Right lung (tissue), 10 donors: ENCODE data around the gene ADAD2. TPM values are rescaled to one million over a fixed set of nuclear protein-coding genes. Genes with fewer than 3 reads are reported as not detected.

Experiments used
- DNase-seq, 2 donors: peaks; one replicate each; pipeline ENCODE4 v3.0.0-alpha.2; 2013
- long read RNA-seq, 8 donors: transcript quantifications; one replicate each; lab custom pipeline, GENCODE V29; 2026
- polyA plus RNA-seq, 5 donors: library from polyadenylated mRNA; unstranded; fragments of 120-200 nt; gene quantifications; one replicate each; pipeline versions ENCODE4 v1.2.1 to v1.2.3, GENCODE V29; 2013; ENCODE audit warnings: inconsistent platforms in 1 of 5, low replicate concordance in 1 of 5; ENCODE audit not compliant: insufficient read length in 5 of 5, insufficient read depth in 1 of 5

ADAD2 gene
- 1 to 10 TPM in 1 of 5 donors, under 1 TPM in 3, not detected in 1; 0.18 to 1.1 (median 0.73) TPM for polyA plus RNA-seq
- long read RNA-seq, donor 1 = 0 reads
- long read RNA-seq, donor 2 = 0 reads
- long read RNA-seq, donor 3 = 0 reads
- long read RNA-seq, donor 4 = 0 reads
- long read RNA-seq, donor 5 = 0 reads
- long read RNA-seq, donor 6 = 0 reads
- long read RNA-seq, donor 7 = 0 reads
- long read RNA-seq, donor 8 = 0 reads

- no peak for DNase-seq
Measured at GRCh38 chr16:84190731-84191388, at the start of gene ADAD2. Gene ADAD2 (plus strand): TSS chr16:84191157. CDS start chr16:84191231, 74 bp downstream.

DNA sequence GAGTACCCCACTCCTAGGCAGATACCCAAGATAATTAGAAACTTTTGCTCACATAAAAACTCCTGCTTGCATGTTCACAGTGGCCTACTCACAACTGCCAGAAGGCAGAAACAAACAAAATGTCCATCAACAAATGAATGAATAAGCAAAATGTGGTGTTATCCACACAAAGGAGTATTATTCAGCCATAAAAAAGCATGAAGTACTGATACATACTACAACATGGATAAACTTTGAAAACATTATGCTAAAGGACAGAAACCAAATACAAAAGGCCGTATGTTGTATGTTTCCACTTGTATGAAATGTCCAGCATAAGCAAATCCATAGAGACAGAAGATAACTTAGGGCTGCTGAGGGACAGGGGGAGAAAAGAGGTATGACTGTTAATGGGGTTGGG lies 47.9 kb upstream of the ADAD2 start:
- DNase-seq = no peak

GRCh38 chr16:84143784-84144199 lies 47.2 kb upstream of the ADAD2 start:
- DNase-seq = no peak

DNA sequence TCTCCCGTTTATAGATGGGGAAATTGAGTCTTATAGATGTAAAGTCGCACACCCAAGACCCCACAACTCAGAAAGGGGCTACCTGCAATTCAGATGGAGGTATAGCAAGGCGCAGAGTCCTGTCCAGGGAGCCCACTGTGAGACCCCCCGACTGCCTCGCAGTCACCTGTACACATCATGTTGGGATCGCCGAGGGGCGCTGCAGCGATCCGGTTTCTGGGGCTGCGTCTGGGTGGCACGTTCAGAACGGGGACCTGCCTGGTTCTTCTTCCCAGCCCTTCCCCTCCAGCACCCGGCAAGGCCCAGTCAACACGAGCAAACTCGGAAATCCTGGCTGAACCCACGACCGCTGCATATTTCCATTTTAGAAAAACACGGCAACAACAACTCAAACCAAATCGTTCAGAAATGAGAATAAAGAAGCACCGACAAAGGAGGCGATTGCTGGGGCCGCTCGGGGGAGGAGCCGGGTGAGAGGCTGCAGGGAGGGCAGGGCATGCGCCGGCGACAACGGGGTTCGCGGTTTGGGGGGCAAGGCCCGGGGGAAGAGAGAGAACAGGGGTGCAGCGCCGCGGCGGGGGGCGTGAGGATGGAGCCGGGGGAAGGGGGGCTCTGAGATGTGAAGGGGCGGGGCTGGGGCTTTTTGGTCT lies 46.6 kb upstream of the ADAD2 start:
- peak in 1 of 2 donors; percentile 25 for DNase-seq

DNA sequence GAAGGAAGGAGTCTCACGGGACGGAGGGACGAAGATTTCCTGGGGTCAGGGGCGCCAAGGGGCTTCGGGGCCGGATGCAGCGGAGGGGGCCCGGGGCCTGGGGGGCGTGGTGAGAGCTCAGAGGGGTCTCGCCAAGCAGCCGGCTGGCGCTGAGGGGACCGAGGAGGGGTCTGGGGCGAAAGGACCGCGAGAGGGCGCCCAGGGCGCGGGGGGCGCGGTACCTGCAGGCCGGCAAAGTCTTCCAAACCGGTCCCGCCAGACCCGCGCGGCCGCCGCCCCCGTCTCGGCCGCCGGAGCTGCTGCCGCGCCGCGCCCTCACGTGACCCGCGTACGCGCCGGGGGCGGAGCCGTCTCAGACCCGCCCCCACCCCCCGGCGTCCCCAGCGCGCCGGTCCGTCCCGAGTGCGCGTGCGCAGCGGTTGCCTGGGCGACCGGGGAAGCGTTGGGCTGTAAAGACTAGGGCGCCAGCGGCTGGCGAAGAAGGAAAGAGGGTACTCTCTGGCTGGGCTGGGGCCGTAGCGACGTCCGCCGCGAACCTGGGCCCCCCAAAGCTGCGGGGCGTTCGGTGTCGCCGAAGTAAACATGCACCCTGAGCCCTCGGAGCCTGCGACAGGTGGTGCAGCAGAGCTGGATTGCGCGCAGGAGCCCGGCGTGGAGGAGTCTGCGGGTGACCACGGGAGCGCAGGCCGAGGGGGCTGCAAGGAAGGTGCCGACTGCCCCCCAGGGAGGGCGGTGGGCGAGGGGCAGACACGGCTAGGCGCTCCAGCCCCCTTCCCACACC lies 45.9 kb upstream of the ADAD2 start, which contains the start of the genes DNAAF1 and HSDL1:
TSS of gene DNAAF1 (plus strand) at position 450 of the 781 bp plus-strand sequence. CDS start at position 583, 133 bp downstream.
TSS of gene HSDL1 (minus strand) at position 319 of the 781 bp plus-strand sequence. CDS start 13,856 bp downstream, outside the sequence.
- DNase-seq = peak; percentile 91 to 93

GRCh38 chr16:84150926-84151325 lies 40.0 kb upstream of the ADAD2 start:
- no peak for DNase-seq

- DNase-seq = no peak
Measured at GRCh38 chr16:84153660-84154214, 37.2 kb upstream of the ADAD2 start.

GRCh38 chr16:84155226-84155625 lies 35.7 kb upstream of the ADAD2 start:
- no peak for DNase-seq

DNA sequence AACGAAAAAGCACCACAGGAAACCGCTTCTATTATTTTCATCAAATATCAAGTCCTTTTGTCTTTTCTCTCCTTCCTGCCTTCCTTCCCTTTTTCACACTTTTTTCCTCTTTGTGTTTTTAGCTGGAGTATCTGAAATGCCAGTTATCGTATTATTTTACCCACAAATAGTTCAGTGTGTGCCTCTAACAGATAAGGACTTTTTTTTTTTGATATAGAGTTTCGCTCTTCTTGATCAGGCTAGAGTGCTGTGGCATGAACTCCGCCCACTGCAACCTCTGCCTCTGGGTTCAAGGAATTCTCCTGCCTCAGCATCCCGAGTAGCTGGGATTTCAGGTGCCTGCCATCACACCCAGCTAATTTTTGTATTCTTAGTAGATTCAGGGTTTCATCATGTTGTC lies 35.2 kb upstream of the ADAD2 start:
- no peak for DNase-seq

- no peak for DNase-seq
Measured at GRCh38 chr16:84156342-84156784, 34.6 kb upstream of the ADAD2 start.

DNA sequence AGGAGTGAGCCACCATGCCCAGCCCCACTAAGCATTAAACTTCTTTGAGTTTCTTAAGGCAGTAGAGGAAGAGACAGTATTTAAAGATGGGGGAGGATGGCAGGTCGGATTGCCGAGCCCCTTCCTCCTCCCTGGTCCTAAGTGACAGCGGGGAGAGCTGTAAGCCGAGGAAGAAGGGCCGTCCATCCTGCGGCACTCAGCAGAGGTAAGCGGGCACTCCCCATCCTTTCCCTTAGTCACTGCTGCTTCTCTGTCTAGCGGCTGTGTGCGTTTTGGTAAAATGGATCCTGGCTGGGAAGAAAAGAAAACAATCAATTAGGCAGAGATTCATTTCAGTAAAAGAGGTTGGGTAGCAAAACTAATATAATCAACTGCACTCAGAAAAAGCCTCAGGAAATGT lies 31.9 kb upstream of the ADAD2 start:
- DNase-seq = no peak

DNA sequence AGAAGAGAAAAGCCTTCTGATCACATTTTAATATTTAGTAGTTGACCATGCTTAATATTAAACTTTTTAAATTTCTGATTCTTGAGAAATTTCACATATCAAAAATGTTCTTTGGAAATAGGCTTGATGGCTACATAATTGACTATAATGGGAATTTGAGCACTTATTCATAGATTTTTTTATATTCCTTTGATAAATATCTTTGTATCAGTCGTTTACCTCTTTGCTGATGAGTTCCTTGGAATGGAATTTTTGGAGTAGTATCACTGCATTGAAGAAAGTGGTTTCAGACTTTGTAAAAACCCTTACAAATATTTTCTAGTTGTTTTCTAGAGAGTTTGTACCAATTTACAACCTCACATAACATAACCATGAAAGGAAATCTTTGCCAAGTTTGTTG lies 31.2 kb upstream of the ADAD2 start:
- no peak for DNase-seq

GRCh38 chr16:84161037-84161436 lies 29.9 kb upstream of the ADAD2 start:
- no peak for DNase-seq

DNA sequence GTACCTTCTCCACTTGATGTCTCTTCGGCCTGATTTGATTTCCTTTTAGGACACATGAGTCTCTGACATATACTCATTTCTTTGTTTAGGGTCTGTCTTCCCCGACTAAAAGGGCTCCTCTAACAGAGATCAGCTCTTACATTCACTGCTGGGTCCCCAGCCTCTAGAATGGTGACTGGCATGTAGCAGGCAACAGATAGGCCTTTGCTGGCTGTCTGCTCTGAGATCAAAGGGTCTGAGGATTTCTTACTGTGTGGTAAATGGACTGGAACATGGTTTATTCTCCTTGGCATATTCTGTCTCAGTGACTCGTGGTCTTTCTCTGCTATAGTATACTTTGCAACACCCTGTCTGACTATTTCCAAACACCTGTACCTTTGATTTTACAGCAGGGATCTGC lies 29.2 kb upstream of the ADAD2 start:
- no peak for DNase-seq

DNA sequence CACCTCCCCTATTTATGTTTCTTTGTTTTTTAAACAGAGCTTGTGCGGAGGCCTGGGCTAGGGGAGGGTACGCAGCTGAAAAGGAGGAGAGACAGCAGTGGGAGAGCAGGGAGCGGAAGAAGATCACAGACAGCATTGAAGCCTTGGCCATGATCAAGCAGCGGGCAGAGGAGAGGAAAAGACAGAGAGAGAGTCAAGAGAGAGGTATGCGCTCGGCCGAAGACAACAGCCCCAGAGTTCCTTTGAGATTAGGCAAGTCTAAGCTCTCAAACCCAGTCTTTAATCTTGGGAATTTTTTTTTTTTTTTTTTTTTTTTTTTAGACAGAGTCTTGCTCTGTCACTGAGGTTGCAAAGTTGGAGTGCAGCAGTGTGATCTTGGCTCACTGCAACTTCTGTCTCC lies 25.2 kb upstream of the ADAD2 start:
- DNase-seq = no peak

GRCh38 chr16:84166796-84167695 lies 23.9 kb upstream of the ADAD2 start:
- no peak for DNase-seq

DNA sequence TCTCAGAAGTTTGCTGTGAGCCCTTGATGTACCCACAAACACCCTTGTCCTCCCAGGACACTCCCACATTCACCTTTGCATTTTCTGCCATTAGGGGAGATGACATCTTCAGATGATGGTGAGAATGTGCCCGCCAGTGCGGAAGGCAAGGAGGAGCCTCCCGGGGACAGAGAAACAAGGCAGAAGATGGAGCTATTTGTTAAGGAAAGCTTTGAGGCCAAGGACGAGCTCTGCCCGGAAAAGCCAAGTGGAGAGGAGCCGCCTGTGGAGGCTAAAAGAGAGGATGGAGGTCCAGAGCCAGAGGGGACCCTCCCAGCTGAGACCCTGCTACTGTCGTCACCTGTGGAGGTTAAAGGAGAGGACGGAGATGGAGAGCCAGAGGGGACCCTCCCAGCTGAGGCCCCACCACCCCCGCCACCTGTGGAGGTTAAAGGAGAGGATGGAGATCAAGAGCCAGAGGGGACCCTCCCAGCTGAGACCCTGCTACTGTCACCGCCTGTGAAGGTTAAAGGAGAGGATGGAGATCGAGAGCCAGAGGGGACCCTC lies 21.1 kb upstream of the ADAD2 start:
- DNase-seq = no peak

DNA sequence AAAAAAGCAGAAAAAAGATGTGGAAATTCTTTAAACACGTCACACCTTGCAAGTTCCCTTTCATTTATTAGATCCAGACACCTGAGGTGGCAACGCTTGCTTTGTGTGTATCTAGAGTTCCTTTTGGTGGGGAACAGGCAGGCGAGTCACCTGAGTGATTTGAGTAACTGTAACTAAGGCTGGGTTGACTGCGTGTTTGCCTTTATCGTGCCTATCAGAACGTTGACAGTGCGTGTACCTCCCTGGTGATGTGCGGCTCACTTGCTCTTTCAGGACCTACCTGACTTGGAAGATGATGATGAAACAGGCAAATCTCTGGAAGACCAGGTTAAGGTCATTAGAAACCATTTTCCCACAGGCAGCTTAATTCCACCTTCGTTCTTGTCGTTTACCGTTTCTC lies 16.6 kb upstream of the ADAD2 start:
- DNase-seq = no peak

DNA sequence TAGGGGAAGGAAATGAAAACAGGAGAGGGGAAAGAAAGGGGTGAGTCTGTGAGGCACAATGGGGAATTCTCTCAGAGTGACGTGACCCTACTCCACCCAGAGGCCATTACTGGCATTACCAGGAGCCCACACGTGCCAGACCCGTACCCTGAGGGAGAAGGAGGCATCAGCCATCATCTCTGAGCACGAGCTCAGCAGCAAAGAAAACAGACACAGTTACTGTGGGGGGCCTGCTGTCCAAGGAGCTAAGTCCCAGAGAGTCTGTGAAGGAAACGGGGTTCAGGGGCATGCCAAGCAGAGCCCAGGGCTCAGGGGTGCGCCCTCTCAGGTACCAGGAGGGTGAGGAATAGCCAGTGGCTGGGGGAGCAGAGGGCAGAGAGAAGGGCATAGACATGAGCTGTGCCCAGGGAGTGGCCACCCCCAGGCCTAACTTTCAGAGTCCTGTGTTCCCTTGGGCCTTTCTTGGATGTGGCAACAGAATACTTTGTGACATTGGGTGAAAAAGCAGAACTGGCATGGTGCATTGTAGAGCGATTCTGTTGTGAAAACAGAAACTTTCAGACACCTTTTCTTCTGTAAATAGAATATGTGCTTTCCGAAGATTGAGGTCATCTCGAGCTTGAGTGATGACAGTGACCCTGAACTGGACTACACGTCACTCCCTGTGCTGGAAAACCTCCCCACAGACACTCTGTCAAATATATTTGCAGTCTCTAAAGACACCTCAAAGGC lies 15.4 kb upstream of the ADAD2 start:
- no peak for DNase-seq
